Brain microvascular endothelial cell (primary cell): Measurements from ENCODE around the gene CALM1.

Source experiments
- DNase-seq: peaks from one replicate; pipeline ENCODE4 v3.0.0-alpha.2; 2020
- H3K27ac ChIP-seq: fragments of 250-450 bp; sonication (Bioruptor Pico); 2 replicates; pipeline ENCODE4 v1.5.1; 2020; ENCODE audit warnings: mild to moderate bottlenecking, moderate library complexity
- H3K27me3 ChIP-seq: fragments of 250-450 bp; sonication (Bioruptor Pico); replicated peaks from 2 replicates; pipeline ENCODE4 v1.5.1; 2020; ENCODE audit warnings: mild to moderate bottlenecking
- H3K36me3 ChIP-seq: fragments of 250-450 bp; sonication (Bioruptor Pico); replicated peaks from 2 replicates; pipeline ENCODE4 v1.5.1; 2020; ENCODE audit warnings: mild to moderate bottlenecking
- H3K4me3 ChIP-seq: 2 replicates; pipeline ENCODE4 v1.5.1; 2011; ENCODE audit warnings: low read depth, mild to moderate bottlenecking, control low read depth, low read length, moderate library complexity
- in situ Hi-C: cut with HindIII; loops from 2 replicates; pipeline ENCODE4 v1.10.0; 2017; ENCODE audit warnings: low sequenced_read_pairs, low pct_ligation_motif_present
- TF ChIP-seq, protein P1 (sequence below): IDR thresholded peaks from 2 replicates; pipeline ENCODE4 v1.5.1; 2011; ENCODE audit warnings: low read depth, mild to moderate bottlenecking, moderate library complexity, low read length, control low read depth, inconsistent platforms; ENCODE audit errors: missing control alignments

CALM1 gene

GRCh38 chr14:90443161-90444076 lies 46.6 kb downstream of the CALM1 start:
- TF ChIP-seq, protein P1, sequence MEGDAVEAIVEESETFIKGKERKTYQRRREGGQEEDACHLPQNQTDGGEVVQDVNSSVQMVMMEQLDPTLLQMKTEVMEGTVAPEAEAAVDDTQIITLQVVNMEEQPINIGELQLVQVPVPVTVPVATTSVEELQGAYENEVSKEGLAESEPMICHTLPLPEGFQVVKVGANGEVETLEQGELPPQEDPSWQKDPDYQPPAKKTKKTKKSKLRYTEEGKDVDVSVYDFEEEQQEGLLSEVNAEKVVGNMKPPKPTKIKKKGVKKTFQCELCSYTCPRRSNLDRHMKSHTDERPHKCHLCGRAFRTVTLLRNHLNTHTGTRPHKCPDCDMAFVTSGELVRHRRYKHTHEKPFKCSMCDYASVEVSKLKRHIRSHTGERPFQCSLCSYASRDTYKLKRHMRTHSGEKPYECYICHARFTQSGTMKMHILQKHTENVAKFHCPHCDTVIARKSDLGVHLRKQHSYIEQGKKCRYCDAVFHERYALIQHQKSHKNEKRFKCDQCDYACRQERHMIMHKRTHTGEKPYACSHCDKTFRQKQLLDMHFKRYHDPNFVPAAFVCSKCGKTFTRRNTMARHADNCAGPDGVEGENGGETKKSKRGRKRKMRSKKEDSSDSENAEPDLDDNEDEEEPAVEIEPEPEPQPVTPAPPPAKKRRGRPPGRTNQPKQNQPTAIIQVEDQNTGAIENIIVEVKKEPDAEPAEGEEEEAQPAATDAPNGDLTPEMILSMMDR: no peak
- DNase-seq: no peak
- Histone ChIP-seq H3K27ac (no peak overlapping the region), H3K4me3 (no peak overlapping the region), H3K27me3 (no peaks in the 10 kb centered on the region), H3K36me3 (no peaks in the 10 kb centered on the region)
- in situ Hi-C loops: no loop called here

- in situ Hi-C loops: no loop called here
- Histone ChIP-seq H3K4me3 (no peak overlapping the region), H3K27me3 (no peaks in the 10 kb centered on the region), H3K36me3 (no peaks in the 10 kb centered on the region), H3K27ac (no peak overlapping the region)
- TF ChIP-seq, protein P1: no peak
- no peak for DNase-seq
Observed at GRCh38 chr14:90444077-90444696, 47.4 kb downstream of the CALM1 start.

- no peak overlapping the region for H3K4me3 ChIP-seq
- H3K36me3 ChIP-seq: no peaks in the 10 kb centered on the region
- TF ChIP-seq, protein P1: no peak
- H3K27me3 ChIP-seq: no peaks in the 10 kb centered on the region
- no peak overlapping the region for H3K27ac ChIP-seq
- in situ Hi-C loops: no loop called here
- no peak for DNase-seq
Observed at GRCh38 chr14:90445011-90445410, 48.2 kb downstream of the CALM1 start.

DNA sequence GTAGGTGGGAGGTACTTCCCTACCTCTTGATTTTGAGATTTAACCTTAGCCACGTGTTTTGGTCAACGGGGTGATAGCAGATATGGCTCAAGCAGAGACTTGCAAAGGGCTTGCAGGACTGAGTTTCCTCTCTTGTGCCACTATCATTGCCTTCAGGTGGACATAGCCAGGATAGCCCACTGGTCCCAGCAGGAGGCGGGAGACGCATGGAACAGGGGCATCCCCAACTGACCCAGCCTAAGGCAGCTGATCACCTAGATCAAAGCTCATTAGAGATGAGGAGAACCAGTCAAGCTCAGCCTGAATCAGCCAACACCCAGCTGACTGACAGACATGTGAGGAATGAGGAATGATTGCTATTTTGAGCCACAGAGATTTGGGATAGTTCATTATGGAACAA lies 49.6 kb downstream of the CALM1 start:
- no peaks in the 10 kb centered on the region for H3K27me3 ChIP-seq
- TF ChIP-seq, protein P1: no peak
- in situ Hi-C loops: no loop called here
- no peak overlapping the region for H3K27ac ChIP-seq
- H3K4me3 ChIP-seq: no peak overlapping the region
- no peak for DNase-seq
- H3K36me3 ChIP-seq: no peaks in the 10 kb centered on the region

GRCh38 chr14:90447720-90448497 lies 51.1 kb downstream of the CALM1 start:
- H3K36me3 ChIP-seq: no peaks in the 10 kb centered on the region
- in situ Hi-C loops: no loop called here
- no peak overlapping the region for H3K27ac ChIP-seq
- TF ChIP-seq, protein P1: no peak
- no peak overlapping the region for H3K4me3 ChIP-seq
- DNase-seq: no peak
- no peaks in the 10 kb centered on the region for H3K27me3 ChIP-seq
